GM19099 (cell line): Measurements from ENCODE around the gene DCAF4L1.

Source experiments
- POLR2A ChIP-seq: IDR thresholded peaks from 3 replicates; pipeline ENCODE4 v1.6.1; 2011; ENCODE audit warnings: low read depth; ENCODE audit not compliant: insufficient read length; ENCODE audit errors: extremely low read depth

DCAF4L1 gene

GRCh38 chr4:41976775-41977516 lies 4.6 kb upstream of the DCAF4L1 start:
- TF ChIP-seq POLR2A: no peak

GRCh38 chr4:41977709-41978108 lies 3.8 kb upstream of the DCAF4L1 start:
- TF ChIP-seq POLR2A: no peak

GRCh38 chr4:41982716-41983115 lies 1.2 kb downstream of the DCAF4L1 start:
- TF ChIP-seq POLR2A: no peak

- TF ChIP-seq POLR2A: no peak
Measured at GRCh38 chr4:41985151-41985550, 3.6 kb downstream of the DCAF4L1 start.

- no peak for TF ChIP-seq POLR2A
Measured at GRCh38 chr4:41989994-41990364, 8.4 kb downstream of the DCAF4L1 start.

GRCh38 chr4:41990365-41991111 lies 9.0 kb downstream of the DCAF4L1 start, which contains the start of gene SLC30A9:
TSS of gene SLC30A9 (plus strand) at chr4:41990530. CDS start at chr4:41990652, 122 bp downstream.
- TF ChIP-seq POLR2A: peak; percentile 92

GRCh38 chr4:41991916-41992767 lies 10.6 kb downstream of the DCAF4L1 start:
- TF ChIP-seq POLR2A: no peak

GRCh38 chr4:41992967-41993857 lies 11.7 kb downstream of the DCAF4L1 start:
- no peak for TF ChIP-seq POLR2A

GRCh38 chr4:41994461-41994985 lies 13.0 kb downstream of the DCAF4L1 start:
- no peak for TF ChIP-seq POLR2A

- TF ChIP-seq POLR2A: no peak
Measured at GRCh38 chr4:41998019-41998418, 16.5 kb downstream of the DCAF4L1 start.

- TF ChIP-seq POLR2A: no peak
Measured at GRCh38 chr4:41999321-41999720, 17.8 kb downstream of the DCAF4L1 start.

- no peak for TF ChIP-seq POLR2A
Measured at GRCh38 chr4:42008011-42008786, 26.6 kb downstream of the DCAF4L1 start.

- TF ChIP-seq POLR2A: no peak
Measured at GRCh38 chr4:42015438-42015837, 33.9 kb downstream of the DCAF4L1 start.

GRCh38 chr4:42018451-42018850 lies 36.9 kb downstream of the DCAF4L1 start:
- TF ChIP-seq POLR2A: no peak
